NB4 (cell line): ENCODE measurements around the gene HOXC4.

Source experiments
- POLR2A ChIP-seq: IDR thresholded peaks from 2 replicates; pipeline ENCODE4 v1.6.1; 2011; ENCODE audit warnings: mild to moderate bottlenecking; ENCODE audit not compliant: insufficient read length; ENCODE audit errors: extremely low read depth
- TF ChIP-seq, protein P1 (sequence below): IDR thresholded peaks from one replicate; pipeline ENCODE4 v1.5.1; 2012; ENCODE audit warnings: low read depth, low read length
- TF ChIP-seq, protein P2 (sequence below): IDR thresholded peaks from 2 replicates; pipeline ENCODE4 v1.6.1; 2011; ENCODE audit warnings: low read depth, low read length

DNA sequence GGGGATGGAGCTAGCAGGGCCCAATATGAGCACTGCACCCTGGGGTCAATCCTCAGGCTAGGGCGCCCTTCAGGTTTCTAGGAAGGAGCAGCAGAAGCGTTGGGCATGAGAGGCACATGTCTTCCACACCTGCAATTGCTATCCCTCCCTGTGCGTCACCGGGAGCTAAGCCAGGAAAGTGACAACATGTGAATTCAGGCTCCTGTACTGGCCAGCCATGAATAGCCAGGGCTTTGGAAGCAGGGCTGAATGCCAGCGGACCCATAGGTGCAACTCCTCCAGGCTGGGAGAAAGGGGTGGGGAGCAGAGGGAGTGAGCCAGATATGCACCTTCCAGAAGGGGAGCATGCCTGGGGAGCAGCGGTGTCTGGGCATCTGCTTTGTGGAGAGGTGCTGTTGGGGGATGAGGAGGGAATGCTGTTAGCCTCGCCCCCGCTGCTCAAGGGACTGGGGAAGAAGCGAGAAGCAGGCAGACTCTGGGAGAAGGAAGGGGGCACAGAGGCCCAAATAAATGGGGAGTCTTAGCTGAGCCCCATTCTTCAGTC is 14.7 kb upstream of the HOXC4 start:
- TF ChIP-seq, protein P1, sequence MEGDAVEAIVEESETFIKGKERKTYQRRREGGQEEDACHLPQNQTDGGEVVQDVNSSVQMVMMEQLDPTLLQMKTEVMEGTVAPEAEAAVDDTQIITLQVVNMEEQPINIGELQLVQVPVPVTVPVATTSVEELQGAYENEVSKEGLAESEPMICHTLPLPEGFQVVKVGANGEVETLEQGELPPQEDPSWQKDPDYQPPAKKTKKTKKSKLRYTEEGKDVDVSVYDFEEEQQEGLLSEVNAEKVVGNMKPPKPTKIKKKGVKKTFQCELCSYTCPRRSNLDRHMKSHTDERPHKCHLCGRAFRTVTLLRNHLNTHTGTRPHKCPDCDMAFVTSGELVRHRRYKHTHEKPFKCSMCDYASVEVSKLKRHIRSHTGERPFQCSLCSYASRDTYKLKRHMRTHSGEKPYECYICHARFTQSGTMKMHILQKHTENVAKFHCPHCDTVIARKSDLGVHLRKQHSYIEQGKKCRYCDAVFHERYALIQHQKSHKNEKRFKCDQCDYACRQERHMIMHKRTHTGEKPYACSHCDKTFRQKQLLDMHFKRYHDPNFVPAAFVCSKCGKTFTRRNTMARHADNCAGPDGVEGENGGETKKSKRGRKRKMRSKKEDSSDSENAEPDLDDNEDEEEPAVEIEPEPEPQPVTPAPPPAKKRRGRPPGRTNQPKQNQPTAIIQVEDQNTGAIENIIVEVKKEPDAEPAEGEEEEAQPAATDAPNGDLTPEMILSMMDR: no peak
- TF ChIP-seq, protein P2, sequence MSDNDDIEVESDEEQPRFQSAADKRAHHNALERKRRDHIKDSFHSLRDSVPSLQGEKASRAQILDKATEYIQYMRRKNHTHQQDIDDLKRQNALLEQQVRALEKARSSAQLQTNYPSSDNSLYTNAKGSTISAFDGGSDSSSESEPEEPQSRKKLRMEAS: no peak
- no peak for TF ChIP-seq POLR2A
